ENCODE measurements around the gene PITX1.
"Not testable (repeated sequence)": the region's sequence is repeated elsewhere in the genome, so short reads cannot be mapped to it uniquely, and the experiment has no call there.

PITX1 gene

GRCh38 chr5:135007305-135007704, 26.7 kb downstream of the PITX1 start:
- Histone ChIP-seq H3K79me1 (replicated peaks; ENCODE audit: low read length, poor library complexity, severe bottlenecking) (no peaks in the 10 kb centered on the region), H3K9ac (ENCODE audit: low read length) (no peak overlapping the region), H3K14ac (ENCODE audit: low read length in 2 of 2) (no peak overlapping the region), H2BK15ac (ENCODE audit: low read depth, poor library complexity, severe bottlenecking) (no peak overlapping the region), H2AK5ac (ENCODE audit: low read length, severe bottlenecking) (no peak overlapping the region), H4K91ac (ENCODE audit: low read length) (no peak overlapping the region), H4K8ac (ENCODE audit: low read length) (no peak overlapping the region), H3K23ac (ENCODE audit: low read length in 2 of 2) (no peak overlapping the region), H3K4me2 (ENCODE audit: low read length, poor library complexity, severe bottlenecking) (no peak overlapping the region), H3K27ac (ENCODE audit: low read length, poor library complexity, severe bottlenecking) (no peak overlapping the region), H2AFZ (ENCODE audit: low read depth, low read length) (no peak overlapping the region), H3K9me3 (ENCODE audit: control insufficient read depth, low read length) (no peaks in the 10 kb centered on the region), H3K36me3 (ENCODE audit: control insufficient read depth in 1 of 2, insufficient read depth in 2 of 2, low read depth in 1 of 2, low read length in 2 of 2) (no peaks in the 10 kb centered on the region), H2BK5ac (ENCODE audit: low read depth, low read length, poor library complexity, severe bottlenecking) (no peak overlapping the region), H3K4me3 (ENCODE audit: insufficient read depth in 1 of 2, low read depth in 1 of 2, low read length in 2 of 2) (no peak overlapping the region), H2BK12ac (ENCODE audit: low read length in 2 of 2) (no peak overlapping the region), H3K18ac (ENCODE audit: low read depth in 1 of 2, low read length in 2 of 2) (no peak overlapping the region), H3K27me3 (ENCODE audit: control insufficient read depth in 1 of 2, insufficient read depth in 1 of 2, low read length in 2 of 2) (peaks cover 6 to 8% of the 10 kb centered on the region in 2 experiments), H2BK120ac (ENCODE audit: low read depth, low read length) (no peak overlapping the region), H3K4ac (ENCODE audit: low read depth in 1 of 2, low read length in 2 of 2) (no peak overlapping the region), H3K4me1 (ENCODE audit: control insufficient read depth, insufficient read depth, low read depth, low read length) (no peaks in the 10 kb centered on the region)
- DNase-seq: no peak
- WGBS: 93% methylated on average over 9 of the region's 9 CpGs

GRCh38 chr5:135005076-135005475, 29.0 kb downstream of the PITX1 start:
- H3K4ac ChIP-seq (ENCODE audit: low read depth in 1 of 2, low read length in 2 of 2): no peak overlapping the region
- no peak overlapping the region for H2BK12ac ChIP-seq (ENCODE audit: low read length in 2 of 2)
- H3K36me3 ChIP-seq (ENCODE audit: control insufficient read depth in 1 of 2, insufficient read depth in 2 of 2, low read depth in 1 of 2, low read length in 2 of 2): no peaks in the 10 kb centered on the region
- WGBS: 96% methylated on average over 3 of the region's 3 CpGs
- H3K14ac ChIP-seq (ENCODE audit: low read length in 2 of 2): no peak overlapping the region
- H2BK120ac ChIP-seq (ENCODE audit: low read depth, low read length): no peak overlapping the region
- no peak overlapping the region for H2AFZ ChIP-seq (ENCODE audit: low read depth, low read length)
- H4K8ac ChIP-seq (ENCODE audit: low read length): no peak overlapping the region
- no peak overlapping the region for H3K4me3 ChIP-seq (ENCODE audit: insufficient read depth in 1 of 2, low read depth in 1 of 2, low read length in 2 of 2)
- no peak overlapping the region for H3K18ac ChIP-seq (ENCODE audit: low read depth in 1 of 2, low read length in 2 of 2)
- H3K9me3 ChIP-seq (ENCODE audit: control insufficient read depth, low read length): no peaks in the 10 kb centered on the region
- H3K27ac ChIP-seq (ENCODE audit: low read length, poor library complexity, severe bottlenecking): no peak overlapping the region
- H4K91ac ChIP-seq (ENCODE audit: low read length): no peak overlapping the region
- no peak overlapping the region for H2BK5ac ChIP-seq (ENCODE audit: low read depth, low read length, poor library complexity, severe bottlenecking)
- no peak for DNase-seq
- no peak overlapping the region for H3K4me2 ChIP-seq (ENCODE audit: low read length, poor library complexity, severe bottlenecking)
- H3K9ac ChIP-seq (ENCODE audit: low read length): no peak overlapping the region
- no peaks in the 10 kb centered on the region for H3K4me1 ChIP-seq (ENCODE audit: control insufficient read depth, insufficient read depth, low read depth, low read length)
- no peak overlapping the region for H2BK15ac ChIP-seq (ENCODE audit: low read depth, poor library complexity, severe bottlenecking)
- H3K23ac ChIP-seq (ENCODE audit: low read length in 2 of 2): no peak overlapping the region
- no peaks in the 10 kb centered on the region for H3K79me1 ChIP-seq (replicated peaks; ENCODE audit: low read length, poor library complexity, severe bottlenecking)
- peaks cover 6 to 8% of the 10 kb centered on the region in 2 experiments for H3K27me3 ChIP-seq (ENCODE audit: control insufficient read depth in 1 of 2, insufficient read depth in 1 of 2, low read length in 2 of 2)
- no peak overlapping the region for H2AK5ac ChIP-seq (ENCODE audit: low read length, severe bottlenecking)

- Histone ChIP-seq H3K9me3 (ENCODE audit: control insufficient read depth, low read length) (no peaks in the 10 kb centered on the region), H3K27ac (ENCODE audit: low read length, poor library complexity, severe bottlenecking) (no peak overlapping the region), H3K27me3 (ENCODE audit: control insufficient read depth in 1 of 2, insufficient read depth in 1 of 2, low read length in 2 of 2) (peaks cover 6 to 8% of the 10 kb centered on the region in 2 experiments), H3K4me3 (ENCODE audit: insufficient read depth in 1 of 2, low read depth in 1 of 2, low read length in 2 of 2) (no peak overlapping the region), H3K18ac (ENCODE audit: low read depth in 1 of 2, low read length in 2 of 2) (no peak overlapping the region), H2AFZ (ENCODE audit: low read depth, low read length) (no peak overlapping the region), H3K14ac (ENCODE audit: low read length in 2 of 2) (no peak overlapping the region), H3K23ac (ENCODE audit: low read length in 2 of 2) (no peak overlapping the region), H2BK120ac (ENCODE audit: low read depth, low read length) (no peak overlapping the region), H4K91ac (ENCODE audit: low read length) (no peak overlapping the region), H3K4me1 (ENCODE audit: control insufficient read depth, insufficient read depth, low read depth, low read length) (no peaks in the 10 kb centered on the region), H2BK12ac (ENCODE audit: low read length in 2 of 2) (no peak overlapping the region), H3K79me1 (replicated peaks; ENCODE audit: low read length, poor library complexity, severe bottlenecking) (no peaks in the 10 kb centered on the region), H3K4ac (ENCODE audit: low read depth in 1 of 2, low read length in 2 of 2) (no peak overlapping the region), H2BK5ac (ENCODE audit: low read depth, low read length, poor library complexity, severe bottlenecking) (no peak overlapping the region), H3K9ac (ENCODE audit: low read length) (no peak overlapping the region), H4K8ac (ENCODE audit: low read length) (no peak overlapping the region), H2BK15ac (ENCODE audit: low read depth, poor library complexity, severe bottlenecking) (no peak overlapping the region), H2AK5ac (ENCODE audit: low read length, severe bottlenecking) (no peak overlapping the region), H3K4me2 (ENCODE audit: low read length, poor library complexity, severe bottlenecking) (no peak overlapping the region), H3K36me3 (ENCODE audit: control insufficient read depth in 1 of 2, insufficient read depth in 2 of 2, low read depth in 1 of 2, low read length in 2 of 2) (no peaks in the 10 kb centered on the region)
- no peak for DNase-seq
- 89% methylated on average over 3 of the region's 3 CpGs for WGBS
Observed at GRCh38 chr5:135004376-135004775, 29.7 kb downstream of the PITX1 start.

GRCh38 chr5:134998068-134998467, 36.0 kb downstream of the PITX1 start:
- WGBS: 81% methylated on average over 3 of the region's 5 CpGs

More at GRCh38 chr5:134998068-134998467, 36.0 kb downstream of the PITX1 start:
- not testable (repeated sequence) for H3K27ac ChIP-seq (ENCODE audit: low read length, poor library complexity, severe bottlenecking); H3K27me3 ChIP-seq (ENCODE audit: control insufficient read depth in 1 of 2, insufficient read depth in 1 of 2, low read length in 2 of 2); H3K4me3 ChIP-seq (ENCODE audit: insufficient read depth in 1 of 2, low read depth in 1 of 2, low read length in 2 of 2); H3K9ac ChIP-seq (ENCODE audit: low read length); DNase-seq; H3K14ac ChIP-seq (ENCODE audit: low read length in 2 of 2); H3K9me3 ChIP-seq (ENCODE audit: control insufficient read depth, low read length); H2BK15ac ChIP-seq (ENCODE audit: low read depth, poor library complexity, severe bottlenecking); H4K8ac ChIP-seq (ENCODE audit: low read length); H3K18ac ChIP-seq (ENCODE audit: low read depth in 1 of 2, low read length in 2 of 2); H2AFZ ChIP-seq (ENCODE audit: low read depth, low read length); H3K36me3 ChIP-seq (ENCODE audit: control insufficient read depth in 1 of 2, insufficient read depth in 2 of 2, low read depth in 1 of 2, low read length in 2 of 2); H3K79me1 ChIP-seq (replicated peaks; ENCODE audit: low read length, poor library complexity, severe bottlenecking); H2BK12ac ChIP-seq (ENCODE audit: low read length in 2 of 2); H3K4ac ChIP-seq (ENCODE audit: low read depth in 1 of 2, low read length in 2 of 2); H3K23ac ChIP-seq (ENCODE audit: low read length in 2 of 2); H4K91ac ChIP-seq (ENCODE audit: low read length); H3K4me2 ChIP-seq (ENCODE audit: low read length, poor library complexity, severe bottlenecking); H2BK5ac ChIP-seq (ENCODE audit: low read depth, low read length, poor library complexity, severe bottlenecking); H2BK120ac ChIP-seq (ENCODE audit: low read depth, low read length); H2AK5ac ChIP-seq (ENCODE audit: low read length, severe bottlenecking); H3K4me1 ChIP-seq (ENCODE audit: control insufficient read depth, insufficient read depth, low read depth, low read length)
